Right renal pelvis (tissue), 4 donors: ENCODE results near the gene ZNF207. TPM values are rescaled to one million over a fixed set of nuclear protein-coding genes. Genes with fewer than 3 reads are reported as not detected.
"Not testable (repeated sequence)": the region's sequence is repeated elsewhere in the genome, so short reads cannot be mapped to it uniquely, and the experiment has no call there.

ENCODE experiments used
- DNase-seq, 4 donors: peaks; one replicate each; pipeline ENCODE4 v3.0.0-alpha.2; 2013; ENCODE audit warnings: low read depth in 4 of 4, low spot score in 3 of 4, missing footprints in 1 of 4
- polyA plus RNA-seq, 4 donors: library from polyadenylated mRNA; unstranded; fragments of 120-200 nt; gene quantifications; one replicate each; pipeline ENCODE4 v1.2.1, GENCODE V29; 2013; ENCODE audit not compliant: insufficient read length in 4 of 4

ZNF207 gene
- polyA plus RNA-seq, 4 donors, result 189 to 228 (median 224) TPM

GRCh38 chr17:32333187-32333586 lies 16.8 kb upstream of the ZNF207 start:
- DNase-seq, result no peak

- DNase-seq, result no peak
These were observed 14.9 kb upstream of the ZNF207 start for GRCh38 chr17:32335046-32335445.

- DNase-seq, result no peak
These were observed 14.3 kb upstream of the ZNF207 start for GRCh38 chr17:32335687-32336086.

GRCh38 chr17:32341141-32341856 lies 8.7 kb upstream of the ZNF207 start:
- DNase-seq, result no peak

GRCh38 chr17:32341857-32342602 lies 7.9 kb upstream of the ZNF207 start, which contains the start of gene C17orf75:
TSS of gene C17orf75 (minus strand) at chr17:32342173. CDS start at chr17:32342139, 34 bp downstream.
- peak in 3 of 4 donors; percentile 31 to 74 (median 63) for DNase-seq

- no peak for DNase-seq
These were observed 7.2 kb upstream of the ZNF207 start for GRCh38 chr17:32342603-32343325.

- no peak for DNase-seq
These were observed 3.9 kb upstream of the ZNF207 start for GRCh38 chr17:32345951-32346600.

GRCh38 chr17:32348483-32348800 lies 1.5 kb upstream of the ZNF207 start:
- no peak for DNase-seq

- DNase-seq, result peak in 1 of 4 donors; percentile 12
These were observed 479 bp upstream of the ZNF207 start for GRCh38 chr17:32349503-32349853.

- DNase-seq, result peak in 2 of 4 donors; percentile 35 to 49
These were observed 885 bp downstream of the ZNF207 start for GRCh38 chr17:32350666-32351418.

- DNase-seq, result not testable (repeated sequence)
These were observed 2.8 kb downstream of the ZNF207 start for GRCh38 chr17:32352734-32353133.

GRCh38 chr17:32355649-32356377 lies 5.9 kb downstream of the ZNF207 start:
- DNase-seq, result no peak

GRCh38 chr17:32356378-32356743 lies 6.4 kb downstream of the ZNF207 start:
- DNase-seq, result no peak

GRCh38 chr17:32356750-32357149 lies 6.8 kb downstream of the ZNF207 start:
- no peak for DNase-seq

GRCh38 chr17:32357615-32358014 lies 7.7 kb downstream of the ZNF207 start:
- DNase-seq, result no peak

- no peak for DNase-seq
These were observed 11.3 kb downstream of the ZNF207 start for GRCh38 chr17:32361270-32361669.

GRCh38 chr17:32370426-32370825 lies 20.5 kb downstream of the ZNF207 start:
- DNase-seq, result no peak

GRCh38 chr17:32382526-32383223 lies 32.7 kb downstream of the ZNF207 start:
- DNase-seq, result no peak

GRCh38 chr17:32383926-32384434 lies 34.0 kb downstream of the ZNF207 start:
- no peak for DNase-seq
